H9 (cell line): Measurements from ENCODE around the gene DENND1A. TPM values are rescaled to one million over a fixed set of nuclear protein-coding genes. Genes with fewer than 3 reads are reported as not detected.

Experiments used
- DNase-seq: peaks from one replicate; pipeline ENCODE4 v3.0.0-alpha.2; 2017
- H2AFZ ChIP-seq: one replicate; pipeline ENCODE4 v1.6.1; 2013; ENCODE audit warnings: mild to moderate bottlenecking, low read length, control low read depth, moderate library complexity
- H2AK5ac ChIP-seq: 2 replicates; pipeline ENCODE4 v1.6.1; 2013; ENCODE audit warnings: low read length, control low read depth, mixed read lengths; ENCODE audit not compliant: insufficient read length
- H2BK120ac ChIP-seq: one replicate; pipeline ENCODE4 v1.6.1; 2013; ENCODE audit warnings: low read depth, mild to moderate bottlenecking, low read length, control low read depth, inconsistent platforms; ENCODE audit not compliant: poor library complexity, severe bottlenecking
- H2BK12ac ChIP-seq: 2 replicates; pipeline ENCODE4 v1.6.1; 2013; ENCODE audit warnings: low read length, control low read depth, mixed read lengths, low read depth; ENCODE audit not compliant: insufficient read length
- H2BK15ac ChIP-seq: 2 replicates; pipeline ENCODE4 v1.6.1; 2013; ENCODE audit warnings: low read depth, low read length, control low read depth
- H2BK20ac ChIP-seq: one replicate; pipeline ENCODE4 v1.6.1; 2013; ENCODE audit warnings: low read depth, mild to moderate bottlenecking, low read length, control low read depth, inconsistent platforms; ENCODE audit not compliant: poor library complexity, severe bottlenecking
- H2BK5ac ChIP-seq: 2 replicates; pipeline ENCODE4 v1.6.1; 2013; ENCODE audit warnings: low read length, control low read depth, mixed read lengths; ENCODE audit not compliant: insufficient read length
- H3K14ac ChIP-seq: 2 replicates; pipeline ENCODE4 v1.6.1; 2013; ENCODE audit warnings: low read length, control low read depth; ENCODE audit not compliant: insufficient read depth
- H3K18ac ChIP-seq: 2 replicates; pipeline ENCODE4 v1.6.1; 2013; ENCODE audit warnings: low read depth, mild to moderate bottlenecking, mixed read lengths, low read length, control low read depth; ENCODE audit not compliant: insufficient read length
- H3K23ac ChIP-seq: 2 replicates; pipeline ENCODE4 v1.6.1; 2013; ENCODE audit warnings: low read length, control low read depth, mixed read lengths, low read depth; ENCODE audit not compliant: insufficient read length
- H3K23me2 ChIP-seq: 2 replicates; pipeline ENCODE4 v1.6.1; 2013; ENCODE audit warnings: low read depth, mild to moderate bottlenecking, mixed read lengths, low read length, control low read depth; ENCODE audit not compliant: insufficient read length, poor library complexity, severe bottlenecking
- H3K27ac ChIP-seq: 2 replicates; pipeline ENCODE4 v1.5.1; 2013; ENCODE audit warnings: low read length, control low read depth, mixed read lengths, low read depth; ENCODE audit not compliant: insufficient read length
- H3K27me3 ChIP-seq: 2 replicates; pipeline ENCODE4 v1.6.1; 2013; ENCODE audit warnings: low read length, control low read depth, inconsistent platforms; ENCODE audit not compliant: insufficient read depth
- H3K4ac ChIP-seq: 2 replicates; pipeline ENCODE4 v1.6.1; 2013; ENCODE audit warnings: low read depth, mild to moderate bottlenecking, control low read depth, inconsistent platforms, low read length, moderate library complexity
- H3K4me1 ChIP-seq: 2 replicates; pipeline ENCODE4 v1.6.1; 2013; ENCODE audit warnings: low read length, control low read depth, inconsistent platforms; ENCODE audit not compliant: insufficient read depth
- H3K4me2 ChIP-seq: 2 replicates; pipeline ENCODE4 v1.6.1; 2013; ENCODE audit warnings: low read length, control low read depth, mixed read lengths; ENCODE audit not compliant: insufficient read length, insufficient read depth
- H3K56ac ChIP-seq: 2 replicates; pipeline ENCODE4 v1.6.1; 2013; ENCODE audit warnings: low read depth, mild to moderate bottlenecking, mixed read lengths, low read length, control low read depth; ENCODE audit not compliant: insufficient read length
- H3K79me1 ChIP-seq: 2 replicates; pipeline ENCODE4 v1.6.1; 2013; ENCODE audit warnings: low read depth, mild to moderate bottlenecking, moderate library complexity, low read length, control low read depth, inconsistent platforms; ENCODE audit not compliant: insufficient read depth, poor library complexity, severe bottlenecking
- H3K79me2 ChIP-seq: 2 replicates; pipeline ENCODE4 v1.6.1; 2013; ENCODE audit warnings: low read length, control low read depth, inconsistent platforms; ENCODE audit not compliant: insufficient read depth
- H3K9ac ChIP-seq: 2 replicates; pipeline ENCODE4 v1.6.1; 2013; ENCODE audit warnings: low read length, control low read depth, mixed read lengths; ENCODE audit not compliant: insufficient read length; ENCODE audit errors: extremely low read depth
- H3K9me3 ChIP-seq: one replicate; pipeline ENCODE4 v1.6.1; 2013; ENCODE audit warnings: low read depth, low read length, inconsistent platforms; ENCODE audit not compliant: control insufficient read depth
- H3T11ph ChIP-seq: one replicate; pipeline ENCODE4 v1.6.1; 2013; ENCODE audit warnings: mild to moderate bottlenecking, low read length, control low read depth, inconsistent platforms
- H4K20me1 ChIP-seq: one replicate; pipeline ENCODE4 v1.6.1; 2013; ENCODE audit not compliant: control insufficient read depth, insufficient read length, insufficient read depth
- H4K5ac ChIP-seq: 2 replicates; pipeline ENCODE4 v1.6.1; 2013; ENCODE audit warnings: low read depth, mild to moderate bottlenecking, mixed read lengths, low read length, control low read depth; ENCODE audit not compliant: insufficient read length
- H4K8ac ChIP-seq: replicated peaks from 2 replicates; pipeline ENCODE4 v1.6.1; 2013; ENCODE audit warnings: low read length, control low read depth, mixed read lengths, low read depth; ENCODE audit not compliant: insufficient read length
- H4K91ac ChIP-seq: 2 replicates; pipeline ENCODE4 v1.6.1; 2013; ENCODE audit warnings: low read depth, mild to moderate bottlenecking, moderate library complexity, mixed read lengths, low read length, control low read depth; ENCODE audit not compliant: insufficient read length
- H3K27ac Mint-ChIP-seq, 3 experiments: 2 replicates in 2 of 3; 3 replicates in 1 of 3; pipeline ENCODE4 v1.8.0; 2020 to 2021; ENCODE audit warnings: mixed read lengths in 3 of 3, mild to moderate bottlenecking in 1 of 3, moderate library complexity in 1 of 3
- H3K27me3 Mint-ChIP-seq: 2 replicates; pipeline ENCODE4 v1.8.0; 2021; ENCODE audit warnings: low read depth, mild to moderate bottlenecking, moderate library complexity, mixed read lengths
- H3K36me3 Mint-ChIP-seq, 3 experiments: 2 replicates in 2 of 3; 3 replicates in 1 of 3; pipeline ENCODE4 v1.8.0; 2020 to 2021; ENCODE audit warnings: low read depth in 3 of 3, mixed read lengths in 3 of 3; ENCODE audit not compliant: insufficient read depth in 1 of 3
- H3K4me1 Mint-ChIP-seq, 2 experiments: 2 replicates each; pipeline ENCODE4 v1.8.0; 2020; ENCODE audit warnings: mixed read lengths in 2 of 2
- H3K4me3 Mint-ChIP-seq, 2 experiments: 2 replicates in 1 of 2; 3 replicates in 1 of 2; pipeline ENCODE4 v1.8.0; 2020 to 2021; ENCODE audit warnings: mild to moderate bottlenecking in 2 of 2, mixed read lengths in 2 of 2, moderate library complexity in 1 of 2
- H3K9me3 Mint-ChIP-seq, 2 experiments: 2 replicates in 1 of 2; 3 replicates in 1 of 2; pipeline ENCODE4 v1.8.0; 2020; ENCODE audit warnings: mild to moderate bottlenecking in 2 of 2, mixed read lengths in 2 of 2, moderate library complexity in 1 of 2
- WGBS: extraction: QIAGEN DNeasy Blood & Tissue Kit; methylation state at CpG from one replicate; pipeline ENCODE4 v1.1.7; 2013; ENCODE audit warnings: missing lambda C conversion rate, low lambda C conversion rate, mixed read lengths; ENCODE audit not compliant: insufficient read length; ENCODE audit errors: extremely low coverage; 5-methylcytosine and 5-hydroxymethylcytosine counted together
- total RNA-seq: library from RNA; stranded (reverse); gene quantifications from 2 replicates; pipeline ENCODE4 v1.2.1, GENCODE V29; 2021
- TF ChIP-seq, protein P1 (sequence below): fragments of 200-600 bp; sonication (generic); conservative IDR thresholded peaks from 3 replicates; pipeline ENCODE4 v1.8.0; 2021; ENCODE audit warnings: antibody characterized with exemption, mild to moderate bottlenecking

The DENND1A gene
- total RNA-seq, 1 experiment from 2014 or later, result 20.4 TPM

DNA sequence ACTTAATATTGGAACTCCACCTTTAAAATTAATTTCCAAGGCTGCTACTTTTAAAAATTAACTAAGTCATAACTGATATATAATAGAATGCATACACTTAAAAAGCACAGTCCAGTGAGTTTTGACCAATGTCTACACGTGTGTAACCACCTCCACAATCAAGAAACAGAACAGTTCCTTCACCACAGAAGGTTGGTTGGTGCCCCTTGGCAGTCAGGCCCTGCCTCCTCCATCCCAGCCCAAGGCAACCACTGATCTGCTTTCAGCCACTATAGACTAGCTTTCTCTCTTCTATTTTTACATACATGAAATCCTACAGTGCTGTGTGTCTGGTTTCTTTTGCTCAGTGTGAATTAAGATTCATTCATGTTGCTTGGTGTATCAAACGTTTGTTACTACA, 358.7 kb downstream of the DENND1A start:
- H2BK20ac ChIP-seq, result no peak overlapping the region
- no peak overlapping the region for H3K4me2 ChIP-seq
- Mint-ChIP-seq H3K4me1 (peaks cover 0 to 2% of the 10 kb centered on the region in 2 experiments; a peak in 1 of 4 replicates), H3K36me3 (peaks cover 7 to 15% (median 14%) of the 10 kb centered on the region in 3 experiments), H3K27ac (no peak overlapping the region), H3K9me3 (peaks cover 12 to 18% of the 10 kb centered on the region in 2 experiments; a peak in 4 of 5 replicates), H3K4me3 (no peak overlapping the region), H3K27me3 (no peaks in the 10 kb centered on the region)
- no peak overlapping the region for H2BK120ac ChIP-seq
- no peak overlapping the region for H2BK5ac ChIP-seq
- H4K20me1 ChIP-seq, result no peaks in the 10 kb centered on the region
- H3K4ac ChIP-seq, result no peak overlapping the region
- H3K9ac ChIP-seq, result no peak overlapping the region
- H2AK5ac ChIP-seq, result no peak overlapping the region
- no peak overlapping the region for H3K56ac ChIP-seq
- H2BK15ac ChIP-seq, result no peak overlapping the region
- no peak overlapping the region for H3K23ac ChIP-seq
- TF ChIP-seq, protein P1, sequence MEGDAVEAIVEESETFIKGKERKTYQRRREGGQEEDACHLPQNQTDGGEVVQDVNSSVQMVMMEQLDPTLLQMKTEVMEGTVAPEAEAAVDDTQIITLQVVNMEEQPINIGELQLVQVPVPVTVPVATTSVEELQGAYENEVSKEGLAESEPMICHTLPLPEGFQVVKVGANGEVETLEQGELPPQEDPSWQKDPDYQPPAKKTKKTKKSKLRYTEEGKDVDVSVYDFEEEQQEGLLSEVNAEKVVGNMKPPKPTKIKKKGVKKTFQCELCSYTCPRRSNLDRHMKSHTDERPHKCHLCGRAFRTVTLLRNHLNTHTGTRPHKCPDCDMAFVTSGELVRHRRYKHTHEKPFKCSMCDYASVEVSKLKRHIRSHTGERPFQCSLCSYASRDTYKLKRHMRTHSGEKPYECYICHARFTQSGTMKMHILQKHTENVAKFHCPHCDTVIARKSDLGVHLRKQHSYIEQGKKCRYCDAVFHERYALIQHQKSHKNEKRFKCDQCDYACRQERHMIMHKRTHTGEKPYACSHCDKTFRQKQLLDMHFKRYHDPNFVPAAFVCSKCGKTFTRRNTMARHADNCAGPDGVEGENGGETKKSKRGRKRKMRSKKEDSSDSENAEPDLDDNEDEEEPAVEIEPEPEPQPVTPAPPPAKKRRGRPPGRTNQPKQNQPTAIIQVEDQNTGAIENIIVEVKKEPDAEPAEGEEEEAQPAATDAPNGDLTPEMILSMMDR, result no peak
- no peaks in the 10 kb centered on the region for H3K27me3 ChIP-seq
- H2BK12ac ChIP-seq, result no peak overlapping the region
- no peak overlapping the region for H3T11ph ChIP-seq
- no peak overlapping the region for H3K18ac ChIP-seq
- H4K5ac ChIP-seq, result no peak overlapping the region
- no peaks in the 10 kb centered on the region for H3K9me3 ChIP-seq
- no peak overlapping the region for H3K27ac ChIP-seq
- no peaks in the 10 kb centered on the region for H3K4me1 ChIP-seq
- no peak for DNase-seq
- H2AFZ ChIP-seq, result no peak overlapping the region
- H3K79me1 ChIP-seq, result no peaks in the 10 kb centered on the region
- no peaks in the 10 kb centered on the region for H3K79me2 ChIP-seq
- H4K8ac ChIP-seq, result no peak overlapping the region
- no peaks in the 10 kb centered on the region for H3K23me2 ChIP-seq
- H4K91ac ChIP-seq, result no peak overlapping the region
- WGBS, result no CpG with 5 or more reads among the region's 2 CpGs
- H3K14ac ChIP-seq, result no peak overlapping the region
